OCI-LY3 (cell line): ENCODE measurements around the gene HEATR5B.

Experiments
- EZH2phosphoT487 ChIP-seq: fragments of 200-600 bp; shearing (Covaris generic); IDR thresholded peaks from 2 replicates; pipeline ENCODE4 v1.6.1; 2018; ENCODE audit warnings: antibody characterized with exemption, mixed run types, low read depth
- TF ChIP-seq, protein P1 (sequence below): fragments of 200-600, 300-600 bp; sonication (generic); IDR thresholded peaks from 2 replicates; pipeline ENCODE4 v1.5.1; 2014; ENCODE audit warnings: antibody characterized with exemption, low read length, low read depth

DNA sequence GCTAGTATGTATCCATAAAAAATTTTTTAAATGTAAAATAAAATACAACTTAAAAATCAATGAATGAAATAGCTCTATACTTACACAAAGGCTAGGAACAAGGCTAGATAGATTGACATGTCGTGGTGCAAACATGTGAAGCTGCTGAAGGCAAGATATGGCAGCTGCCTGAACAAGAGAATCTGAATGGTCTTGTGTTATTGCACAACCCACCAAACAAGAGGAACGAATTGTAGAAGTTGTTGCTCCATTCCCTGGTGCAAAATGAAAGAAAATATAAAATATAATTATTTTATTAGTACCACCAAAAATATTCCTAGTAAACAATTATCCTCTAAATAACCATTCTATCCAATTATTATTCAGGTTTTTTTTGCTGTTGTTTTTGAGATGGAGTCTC is 46.4 kb downstream of the HEATR5B start:
- TF ChIP-seq, protein P1, sequence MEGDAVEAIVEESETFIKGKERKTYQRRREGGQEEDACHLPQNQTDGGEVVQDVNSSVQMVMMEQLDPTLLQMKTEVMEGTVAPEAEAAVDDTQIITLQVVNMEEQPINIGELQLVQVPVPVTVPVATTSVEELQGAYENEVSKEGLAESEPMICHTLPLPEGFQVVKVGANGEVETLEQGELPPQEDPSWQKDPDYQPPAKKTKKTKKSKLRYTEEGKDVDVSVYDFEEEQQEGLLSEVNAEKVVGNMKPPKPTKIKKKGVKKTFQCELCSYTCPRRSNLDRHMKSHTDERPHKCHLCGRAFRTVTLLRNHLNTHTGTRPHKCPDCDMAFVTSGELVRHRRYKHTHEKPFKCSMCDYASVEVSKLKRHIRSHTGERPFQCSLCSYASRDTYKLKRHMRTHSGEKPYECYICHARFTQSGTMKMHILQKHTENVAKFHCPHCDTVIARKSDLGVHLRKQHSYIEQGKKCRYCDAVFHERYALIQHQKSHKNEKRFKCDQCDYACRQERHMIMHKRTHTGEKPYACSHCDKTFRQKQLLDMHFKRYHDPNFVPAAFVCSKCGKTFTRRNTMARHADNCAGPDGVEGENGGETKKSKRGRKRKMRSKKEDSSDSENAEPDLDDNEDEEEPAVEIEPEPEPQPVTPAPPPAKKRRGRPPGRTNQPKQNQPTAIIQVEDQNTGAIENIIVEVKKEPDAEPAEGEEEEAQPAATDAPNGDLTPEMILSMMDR: no peak
- TF ChIP-seq EZH2phosphoT487: no peak
